NT2/D1 (cell line): ENCODE data around the gene CNGB1.
A peak's percentile ranks its signal among the peaks of the same experiment; 100 is the strongest.
"Not testable (repeated sequence)": the region's sequence is repeated elsewhere in the genome, so short reads cannot be mapped to it uniquely, and the experiment has no call there.

ENCODE experiments used
- DNase-seq: peaks from one replicate; pipeline ENCODE4 v3.0.0-alpha.2; 2011; ENCODE audit warnings: low read depth, low spot score
- H3K27me3 ChIP-seq: 2 replicates; pipeline ENCODE4 v1.6.0; 2011; ENCODE audit warnings: mild to moderate bottlenecking; ENCODE audit not compliant: insufficient read length, insufficient read depth
- H3K36me3 ChIP-seq: 2 replicates; pipeline ENCODE4 v1.6.1; 2011; ENCODE audit warnings: mild to moderate bottlenecking, low read length, mixed read lengths; ENCODE audit not compliant: insufficient read depth, insufficient read length
- H3K4me1 ChIP-seq: 2 replicates; pipeline ENCODE4 v1.5.1; 2011; ENCODE audit not compliant: insufficient read depth, insufficient read length
- H3K4me3 ChIP-seq: 2 replicates; pipeline ENCODE4 v1.5.1; 2011; ENCODE audit warnings: low read depth; ENCODE audit not compliant: insufficient read length
- H3K9ac ChIP-seq: 2 replicates; pipeline ENCODE4 v1.6.0; 2011; ENCODE audit warnings: low read depth; ENCODE audit not compliant: insufficient read length
- H3K9me3 ChIP-seq: 2 replicates; pipeline ENCODE4 v1.5.1; 2011; ENCODE audit warnings: mild to moderate bottlenecking, low read length; ENCODE audit not compliant: insufficient read depth
- SUZ12 ChIP-seq: IDR thresholded peaks from 2 replicates; pipeline ENCODE4 v1.6.1; 2011; ENCODE audit not compliant: insufficient read length, insufficient read depth; ENCODE audit errors: extremely low read depth
- YY1 ChIP-seq: IDR thresholded peaks from 2 replicates; pipeline ENCODE4 v1.6.1; 2011; ENCODE audit not compliant: insufficient read length, insufficient read depth
- ZNF274 ChIP-seq: IDR thresholded peaks from 2 replicates; pipeline ENCODE4 v1.6.1; 2011; ENCODE audit warnings: mild to moderate bottlenecking, low read depth, low read length

Gene CNGB1

DNA sequence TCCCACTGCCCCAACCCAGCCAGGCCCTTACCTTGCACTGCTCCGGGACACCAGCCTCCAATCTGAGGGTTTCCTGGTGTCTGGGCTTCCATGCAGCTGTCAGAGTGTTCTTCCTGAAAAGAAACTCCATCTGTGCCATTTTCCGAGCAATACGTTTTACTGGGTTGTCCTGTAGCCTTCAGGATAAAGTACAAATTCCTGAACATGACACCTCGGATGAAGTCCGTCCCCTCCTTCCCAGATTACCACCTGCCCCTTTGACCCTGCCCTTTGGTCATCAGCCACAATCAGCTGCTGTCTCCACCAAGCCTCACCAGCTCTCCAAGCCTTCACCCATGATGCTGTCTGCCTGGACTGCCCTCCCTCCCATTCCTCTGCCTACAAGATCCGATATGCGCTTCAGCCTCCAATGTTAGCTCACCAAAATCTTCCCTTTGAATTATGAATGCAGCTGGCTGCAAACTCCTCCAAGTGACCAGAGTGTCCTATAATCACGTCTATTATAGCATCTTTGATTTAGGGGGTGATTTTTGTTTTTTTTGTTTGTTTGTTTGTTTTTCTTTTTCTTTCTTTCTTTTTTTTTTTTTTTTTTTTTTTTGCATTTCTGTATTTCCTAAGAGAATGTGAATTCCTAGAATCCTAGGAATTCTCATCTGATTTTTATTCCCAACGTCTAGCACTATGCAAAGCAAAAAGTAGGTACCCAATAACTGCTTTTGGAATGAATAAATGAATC lies 108.1 kb downstream of the CNGB1 start:
- no peaks in the 10 kb centered on the region for H3K27me3 ChIP-seq
- H3K9me3 ChIP-seq = no peaks in the 10 kb centered on the region
- no peak for DNase-seq
- H3K36me3 ChIP-seq = no peaks in the 10 kb centered on the region
- TF ChIP-seq SUZ12 = no peak
- no peak for TF ChIP-seq YY1
- no peak for TF ChIP-seq ZNF274
- peaks cover 7% of the 10 kb centered on the region for H3K4me1 ChIP-seq
- H3K9ac ChIP-seq = peak overlapping the region; percentile 22
- no peak overlapping the region for H3K4me3 ChIP-seq

DNA sequence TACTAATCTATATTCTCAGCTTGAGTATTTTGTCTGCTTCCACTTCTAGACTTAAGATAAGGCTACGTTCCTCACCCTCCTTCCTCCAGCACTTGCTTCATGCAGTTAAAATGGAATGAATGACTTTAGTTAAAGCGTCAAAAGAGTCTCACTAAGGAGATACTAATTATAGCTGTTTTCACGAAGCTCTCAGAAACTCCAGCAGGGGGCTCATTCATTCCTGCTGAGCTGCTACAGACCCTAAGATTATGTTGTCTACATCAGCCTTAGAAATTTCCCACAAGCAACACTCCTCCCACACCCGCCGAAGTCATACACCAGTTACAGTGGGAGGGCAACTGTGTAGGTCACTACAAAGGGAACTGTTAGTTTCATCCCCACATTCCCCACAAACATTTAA lies 111.6 kb downstream of the CNGB1 start:
- Histone ChIP-seq H3K4me3 (no peak overlapping the region), H3K36me3 (no peaks in the 10 kb centered on the region), H3K4me1 (peaks cover 7% of the 10 kb centered on the region), H3K9ac (no peak overlapping the region), H3K9me3 (peaks cover 12% of the 10 kb centered on the region), H3K27me3 (no peaks in the 10 kb centered on the region)
- DNase-seq = no peak
- TF ChIP-seq SUZ12 (no peak), YY1 (no peak), ZNF274 (no peak)

DNA sequence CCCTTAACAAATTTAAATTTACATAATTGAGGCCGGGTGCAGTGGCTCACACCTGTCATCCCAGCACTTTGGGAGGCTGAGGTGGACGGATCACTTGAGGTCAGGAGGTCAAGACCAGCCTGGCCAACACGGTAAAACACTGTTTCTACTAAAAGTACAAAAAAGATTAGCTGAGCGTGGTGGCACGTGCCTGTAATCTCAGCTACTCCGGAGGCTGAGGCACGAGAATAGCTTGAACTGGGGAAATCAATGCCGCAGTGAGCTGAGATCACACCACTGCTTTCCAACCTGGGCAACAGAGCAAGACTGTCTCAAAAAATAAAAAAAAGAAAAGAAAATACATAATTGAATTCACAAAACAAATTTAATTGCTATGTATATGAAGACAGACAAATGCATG lies 112.3 kb downstream of the CNGB1 start:
- Histone ChIP-seq H3K27me3 (no peaks in the 10 kb centered on the region), H3K4me1 (peaks cover 7% of the 10 kb centered on the region), H3K4me3 (no peak overlapping the region), H3K9me3 (peaks cover 12% of the 10 kb centered on the region), H3K9ac (no peak overlapping the region), H3K36me3 (no peaks in the 10 kb centered on the region)
- TF ChIP-seq YY1 = no peak
- no peak for TF ChIP-seq SUZ12
- no peak for TF ChIP-seq ZNF274
- no peak for DNase-seq

DNA sequence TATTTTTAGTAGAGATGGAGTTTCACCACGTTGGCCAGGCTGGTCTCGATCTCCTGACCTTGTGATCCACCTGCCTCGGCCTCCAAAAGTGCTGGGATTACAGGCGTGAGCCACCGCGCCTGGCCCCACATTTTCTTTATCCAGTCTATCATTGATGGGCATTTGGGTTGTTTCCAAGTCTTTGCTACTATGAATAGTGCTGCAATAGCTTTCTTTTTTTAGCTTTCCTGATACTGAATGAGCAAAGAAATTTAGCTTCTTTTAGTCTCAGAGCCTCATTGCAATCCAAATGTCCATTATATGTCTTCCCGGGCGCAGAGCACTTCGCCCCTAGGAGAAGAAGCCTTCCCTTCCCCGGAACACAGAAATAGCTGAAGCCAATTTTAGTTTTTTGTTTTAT lies 112.9 kb downstream of the CNGB1 start:
- H3K36me3 ChIP-seq, H3K4me1 ChIP-seq, H3K4me3 ChIP-seq, H3K9ac ChIP-seq, DNase-seq, H3K27me3 ChIP-seq: not testable (repeated sequence)
- H3K9me3 ChIP-seq = peaks cover 12% of the 10 kb centered on the region

DNA sequence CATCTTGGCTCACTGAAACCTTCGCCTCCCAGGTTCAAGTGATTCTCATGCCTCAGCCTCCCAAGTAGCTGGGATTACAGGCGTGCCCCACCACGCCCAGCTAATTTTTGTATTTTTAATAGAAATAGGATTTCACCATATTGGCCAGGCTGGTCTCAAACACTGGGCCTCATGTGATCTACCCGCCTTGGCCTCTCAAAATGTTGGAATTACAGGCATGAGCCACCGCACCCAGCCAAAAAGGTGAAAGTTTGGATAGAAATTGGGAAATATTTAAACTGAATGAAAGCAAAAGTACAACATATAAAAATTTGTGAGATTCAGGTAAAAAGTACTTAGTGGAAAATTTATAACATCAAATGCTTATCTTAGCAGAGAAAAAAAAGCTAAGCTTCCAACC lies 115.7 kb downstream of the CNGB1 start:
- no peaks in the 10 kb centered on the region for H3K36me3 ChIP-seq
- DNase-seq = no peak
- H3K27me3 ChIP-seq = no peaks in the 10 kb centered on the region
- H3K9ac ChIP-seq = no peak overlapping the region
- TF ChIP-seq ZNF274 = no peak
- no peak for TF ChIP-seq YY1
- no peak for TF ChIP-seq SUZ12
- H3K9me3 ChIP-seq = peaks cover 12% of the 10 kb centered on the region
- no peak overlapping the region for H3K4me3 ChIP-seq
- peaks cover 4% of the 10 kb centered on the region for H3K4me1 ChIP-seq

DNA sequence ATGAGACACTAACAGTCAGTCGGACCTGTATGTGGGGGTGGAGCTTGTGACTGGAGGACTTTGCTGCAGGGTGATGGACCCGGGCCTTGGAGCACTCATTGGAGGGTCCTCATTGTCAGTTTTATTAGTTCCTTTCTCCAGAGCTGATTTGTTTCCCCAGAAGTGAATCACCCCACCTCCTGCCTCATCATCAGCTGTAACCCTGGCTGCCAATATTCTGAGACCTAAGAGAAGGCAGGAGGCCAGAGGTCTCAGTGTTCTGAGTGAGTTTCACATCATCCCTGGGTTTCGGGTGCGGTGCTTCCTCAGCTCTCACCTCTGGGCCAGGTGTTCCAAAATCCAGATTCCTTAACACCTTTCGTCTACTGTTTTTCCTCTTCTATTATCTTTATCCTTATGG lies 118.7 kb downstream of the CNGB1 start:
- DNase-seq = no peak
- Histone ChIP-seq H3K9me3 (peaks cover 9% of the 10 kb centered on the region), H3K36me3 (no peaks in the 10 kb centered on the region), H3K4me1 (peaks cover 2% of the 10 kb centered on the region), H3K27me3 (no peaks in the 10 kb centered on the region), H3K4me3 (no peak overlapping the region), H3K9ac (no peak overlapping the region)
- TF ChIP-seq ZNF274 (no peak), SUZ12 (no peak), YY1 (no peak)

DNA sequence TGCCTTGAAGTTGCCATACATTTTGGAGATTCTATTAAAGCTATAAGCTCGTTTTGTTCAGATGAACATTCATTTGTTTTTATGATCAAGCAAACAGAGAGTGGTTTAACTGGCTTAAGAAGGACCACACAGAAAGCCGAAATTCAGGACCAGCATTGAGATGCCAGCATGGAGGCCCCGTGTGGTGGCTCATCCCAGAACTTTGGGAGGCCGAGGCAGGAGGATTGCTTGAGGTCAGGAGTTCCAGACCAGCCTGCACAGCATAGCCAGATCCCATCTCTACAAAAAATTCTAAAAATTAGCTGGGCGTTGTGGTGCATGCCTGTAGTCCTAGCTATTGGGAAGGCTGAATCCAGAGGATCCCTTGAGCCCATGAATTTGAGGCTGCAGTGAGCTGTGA lies 122.7 kb downstream of the CNGB1 start:
- no peaks in the 10 kb centered on the region for H3K36me3 ChIP-seq
- DNase-seq = no peak
- peaks cover 8% of the 10 kb centered on the region for H3K4me1 ChIP-seq
- no peaks in the 10 kb centered on the region for H3K27me3 ChIP-seq
- no peaks in the 10 kb centered on the region for H3K9me3 ChIP-seq
- H3K4me3 ChIP-seq = no peak overlapping the region
- no peak overlapping the region for H3K9ac ChIP-seq
- no peak for TF ChIP-seq ZNF274
- TF ChIP-seq SUZ12 = no peak
- no peak for TF ChIP-seq YY1

DNA sequence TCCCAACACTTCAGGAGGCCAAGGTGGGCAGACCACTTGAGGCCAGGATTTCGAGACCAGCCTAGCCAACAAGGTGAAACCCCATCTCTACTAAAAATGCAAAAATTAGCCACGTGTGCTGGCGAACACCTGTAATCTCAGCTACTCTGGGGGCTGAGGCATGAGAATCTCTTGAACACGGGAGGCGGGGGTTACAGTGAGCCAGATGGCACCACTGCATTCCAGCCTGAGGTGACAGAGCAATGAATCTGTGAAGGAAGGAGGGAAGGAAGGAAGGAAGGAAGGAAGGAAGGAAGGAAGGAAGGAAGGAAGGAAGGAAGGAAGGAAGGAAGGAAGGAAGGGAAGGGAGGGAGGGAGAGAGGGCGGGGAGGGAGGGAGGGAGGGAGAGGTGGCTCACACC lies 124.0 kb downstream of the CNGB1 start:
- not testable (repeated sequence) for H3K9ac ChIP-seq, H3K27me3 ChIP-seq, H3K9me3 ChIP-seq, H3K4me3 ChIP-seq, DNase-seq, H3K4me1 ChIP-seq, H3K36me3 ChIP-seq
